H9 (cell line): ENCODE results near the gene CHRNA5. TPM values are rescaled to one million over a fixed set of nuclear protein-coding genes. Genes with fewer than 3 reads are reported as not detected.

Experiments used
- DNase-seq: peaks from one replicate; pipeline ENCODE4 v3.0.0-alpha.2; 2017
- H2AFZ ChIP-seq: one replicate; pipeline ENCODE4 v1.6.1; 2013; ENCODE audit warnings: mild to moderate bottlenecking, low read length, control low read depth, moderate library complexity
- H2AK5ac ChIP-seq: 2 replicates; pipeline ENCODE4 v1.6.1; 2013; ENCODE audit warnings: low read length, control low read depth, mixed read lengths; ENCODE audit not compliant: insufficient read length
- H2BK120ac ChIP-seq: one replicate; pipeline ENCODE4 v1.6.1; 2013; ENCODE audit warnings: low read depth, mild to moderate bottlenecking, low read length, control low read depth, inconsistent platforms; ENCODE audit not compliant: poor library complexity, severe bottlenecking
- H2BK12ac ChIP-seq: 2 replicates; pipeline ENCODE4 v1.6.1; 2013; ENCODE audit warnings: low read length, control low read depth, mixed read lengths, low read depth; ENCODE audit not compliant: insufficient read length
- H2BK15ac ChIP-seq: 2 replicates; pipeline ENCODE4 v1.6.1; 2013; ENCODE audit warnings: low read depth, low read length, control low read depth
- H2BK20ac ChIP-seq: one replicate; pipeline ENCODE4 v1.6.1; 2013; ENCODE audit warnings: low read depth, mild to moderate bottlenecking, low read length, control low read depth, inconsistent platforms; ENCODE audit not compliant: poor library complexity, severe bottlenecking
- H2BK5ac ChIP-seq: 2 replicates; pipeline ENCODE4 v1.6.1; 2013; ENCODE audit warnings: low read length, control low read depth, mixed read lengths; ENCODE audit not compliant: insufficient read length
- H3K14ac ChIP-seq: 2 replicates; pipeline ENCODE4 v1.6.1; 2013; ENCODE audit warnings: low read length, control low read depth; ENCODE audit not compliant: insufficient read depth
- H3K18ac ChIP-seq: 2 replicates; pipeline ENCODE4 v1.6.1; 2013; ENCODE audit warnings: low read depth, mild to moderate bottlenecking, mixed read lengths, low read length, control low read depth; ENCODE audit not compliant: insufficient read length
- H3K23ac ChIP-seq: 2 replicates; pipeline ENCODE4 v1.6.1; 2013; ENCODE audit warnings: low read length, control low read depth, mixed read lengths, low read depth; ENCODE audit not compliant: insufficient read length
- H3K23me2 ChIP-seq: 2 replicates; pipeline ENCODE4 v1.6.1; 2013; ENCODE audit warnings: low read depth, mild to moderate bottlenecking, mixed read lengths, low read length, control low read depth; ENCODE audit not compliant: insufficient read length, poor library complexity, severe bottlenecking
- H3K27ac ChIP-seq: 2 replicates; pipeline ENCODE4 v1.5.1; 2013; ENCODE audit warnings: low read length, control low read depth, mixed read lengths, low read depth; ENCODE audit not compliant: insufficient read length
- H3K27me3 ChIP-seq: 2 replicates; pipeline ENCODE4 v1.6.1; 2013; ENCODE audit warnings: low read length, control low read depth, inconsistent platforms; ENCODE audit not compliant: insufficient read depth
- H3K4ac ChIP-seq: 2 replicates; pipeline ENCODE4 v1.6.1; 2013; ENCODE audit warnings: low read depth, mild to moderate bottlenecking, control low read depth, inconsistent platforms, low read length, moderate library complexity
- H3K4me1 ChIP-seq: 2 replicates; pipeline ENCODE4 v1.6.1; 2013; ENCODE audit warnings: low read length, control low read depth, inconsistent platforms; ENCODE audit not compliant: insufficient read depth
- H3K4me2 ChIP-seq: 2 replicates; pipeline ENCODE4 v1.6.1; 2013; ENCODE audit warnings: low read length, control low read depth, mixed read lengths; ENCODE audit not compliant: insufficient read length, insufficient read depth
- H3K56ac ChIP-seq: 2 replicates; pipeline ENCODE4 v1.6.1; 2013; ENCODE audit warnings: low read depth, mild to moderate bottlenecking, mixed read lengths, low read length, control low read depth; ENCODE audit not compliant: insufficient read length
- H3K79me1 ChIP-seq: 2 replicates; pipeline ENCODE4 v1.6.1; 2013; ENCODE audit warnings: low read depth, mild to moderate bottlenecking, moderate library complexity, low read length, control low read depth, inconsistent platforms; ENCODE audit not compliant: insufficient read depth, poor library complexity, severe bottlenecking
- H3K79me2 ChIP-seq: 2 replicates; pipeline ENCODE4 v1.6.1; 2013; ENCODE audit warnings: low read length, control low read depth, inconsistent platforms; ENCODE audit not compliant: insufficient read depth
- H3K9ac ChIP-seq: 2 replicates; pipeline ENCODE4 v1.6.1; 2013; ENCODE audit warnings: low read length, control low read depth, mixed read lengths; ENCODE audit not compliant: insufficient read length; ENCODE audit errors: extremely low read depth
- H3K9me3 ChIP-seq: one replicate; pipeline ENCODE4 v1.6.1; 2013; ENCODE audit warnings: low read depth, low read length, inconsistent platforms; ENCODE audit not compliant: control insufficient read depth
- H3T11ph ChIP-seq: one replicate; pipeline ENCODE4 v1.6.1; 2013; ENCODE audit warnings: mild to moderate bottlenecking, low read length, control low read depth, inconsistent platforms
- H4K20me1 ChIP-seq: one replicate; pipeline ENCODE4 v1.6.1; 2013; ENCODE audit not compliant: control insufficient read depth, insufficient read length, insufficient read depth
- H4K5ac ChIP-seq: 2 replicates; pipeline ENCODE4 v1.6.1; 2013; ENCODE audit warnings: low read depth, mild to moderate bottlenecking, mixed read lengths, low read length, control low read depth; ENCODE audit not compliant: insufficient read length
- H4K8ac ChIP-seq: replicated peaks from 2 replicates; pipeline ENCODE4 v1.6.1; 2013; ENCODE audit warnings: low read length, control low read depth, mixed read lengths, low read depth; ENCODE audit not compliant: insufficient read length
- H4K91ac ChIP-seq: 2 replicates; pipeline ENCODE4 v1.6.1; 2013; ENCODE audit warnings: low read depth, mild to moderate bottlenecking, moderate library complexity, mixed read lengths, low read length, control low read depth; ENCODE audit not compliant: insufficient read length
- H3K27ac Mint-ChIP-seq, 3 experiments: 2 replicates in 2 of 3; 3 replicates in 1 of 3; pipeline ENCODE4 v1.8.0; 2020 to 2021; ENCODE audit warnings: mixed read lengths in 3 of 3, mild to moderate bottlenecking in 1 of 3, moderate library complexity in 1 of 3
- H3K27me3 Mint-ChIP-seq: 2 replicates; pipeline ENCODE4 v1.8.0; 2021; ENCODE audit warnings: low read depth, mild to moderate bottlenecking, moderate library complexity, mixed read lengths
- H3K36me3 Mint-ChIP-seq, 3 experiments: 2 replicates in 2 of 3; 3 replicates in 1 of 3; pipeline ENCODE4 v1.8.0; 2020 to 2021; ENCODE audit warnings: low read depth in 3 of 3, mixed read lengths in 3 of 3; ENCODE audit not compliant: insufficient read depth in 1 of 3
- H3K4me1 Mint-ChIP-seq, 2 experiments: 2 replicates each; pipeline ENCODE4 v1.8.0; 2020; ENCODE audit warnings: mixed read lengths in 2 of 2
- H3K4me3 Mint-ChIP-seq, 2 experiments: 2 replicates in 1 of 2; 3 replicates in 1 of 2; pipeline ENCODE4 v1.8.0; 2020 to 2021; ENCODE audit warnings: mild to moderate bottlenecking in 2 of 2, mixed read lengths in 2 of 2, moderate library complexity in 1 of 2
- H3K9me3 Mint-ChIP-seq, 2 experiments: 2 replicates in 1 of 2; 3 replicates in 1 of 2; pipeline ENCODE4 v1.8.0; 2020; ENCODE audit warnings: mild to moderate bottlenecking in 2 of 2, mixed read lengths in 2 of 2, moderate library complexity in 1 of 2
- WGBS: extraction: QIAGEN DNeasy Blood & Tissue Kit; methylation state at CpG from one replicate; pipeline ENCODE4 v1.1.7; 2013; ENCODE audit warnings: missing lambda C conversion rate, low lambda C conversion rate, mixed read lengths; ENCODE audit not compliant: insufficient read length; ENCODE audit errors: extremely low coverage; 5-methylcytosine and 5-hydroxymethylcytosine counted together
- total RNA-seq: library from RNA; stranded (reverse); gene quantifications from 2 replicates; pipeline ENCODE4 v1.2.1, GENCODE V29; 2021
- TF ChIP-seq, protein P1 (sequence below): fragments of 200-600 bp; sonication (generic); conservative IDR thresholded peaks from 3 replicates; pipeline ENCODE4 v1.8.0; 2021; ENCODE audit warnings: antibody characterized with exemption, mild to moderate bottlenecking

CHRNA5 gene
- total RNA-seq, 1 experiment from 2014 or later, result 16.5 TPM

DNA sequence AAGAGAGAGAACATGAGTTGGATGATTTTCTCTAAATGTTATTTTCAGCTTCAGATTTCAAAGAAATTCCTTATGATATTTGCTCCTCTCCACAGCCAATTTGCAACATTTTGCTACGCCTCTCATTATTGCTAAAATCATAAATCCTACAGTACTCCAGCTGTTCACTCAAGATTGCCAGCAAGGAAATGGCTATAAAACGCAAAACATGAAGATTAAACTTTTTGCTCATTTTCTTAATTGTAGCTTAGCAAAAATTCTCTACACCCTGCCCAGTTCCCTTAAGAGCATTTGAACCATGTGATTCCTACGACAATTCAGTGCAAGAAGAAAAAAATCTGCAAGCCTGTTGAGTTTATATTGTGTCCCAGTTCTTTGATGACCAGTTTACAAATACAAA lies 48.7 kb downstream of the CHRNA5 start:
- Histone ChIP-seq H3K23me2 (no peaks in the 10 kb centered on the region), H2BK12ac (no peak overlapping the region), H3K4me2 (no peak overlapping the region), H2BK20ac (no peak overlapping the region), H3K79me1 (no peaks in the 10 kb centered on the region), H3K9me3 (no peaks in the 10 kb centered on the region), H3K9ac (no peak overlapping the region), H4K91ac (no peak overlapping the region), H3K23ac (no peak overlapping the region), H4K20me1 (no peaks in the 10 kb centered on the region), H3K27me3 (peaks cover 2% of the 10 kb centered on the region; the same call in 1 of the 2 replicates), H2BK15ac (no peak overlapping the region), H4K8ac (no peak overlapping the region), H3K27ac (no peak overlapping the region), H3K56ac (no peak overlapping the region), H2BK120ac (no peak overlapping the region), H2AK5ac (no peak overlapping the region), H2AFZ (no peak overlapping the region), H3K14ac (no peak overlapping the region), H3K18ac (no peak overlapping the region), H3K4ac (no peak overlapping the region), H3K79me2 (no peaks in the 10 kb centered on the region), H3T11ph (no peak overlapping the region), H4K5ac (no peak overlapping the region), H2BK5ac (no peak overlapping the region), H3K4me1 (no peaks in the 10 kb centered on the region)
- no peak for DNase-seq
- peaks cover 16 to 18% of the 10 kb centered on the region in 2 experiments for H3K9me3 Mint-ChIP-seq
- TF ChIP-seq, protein P1, sequence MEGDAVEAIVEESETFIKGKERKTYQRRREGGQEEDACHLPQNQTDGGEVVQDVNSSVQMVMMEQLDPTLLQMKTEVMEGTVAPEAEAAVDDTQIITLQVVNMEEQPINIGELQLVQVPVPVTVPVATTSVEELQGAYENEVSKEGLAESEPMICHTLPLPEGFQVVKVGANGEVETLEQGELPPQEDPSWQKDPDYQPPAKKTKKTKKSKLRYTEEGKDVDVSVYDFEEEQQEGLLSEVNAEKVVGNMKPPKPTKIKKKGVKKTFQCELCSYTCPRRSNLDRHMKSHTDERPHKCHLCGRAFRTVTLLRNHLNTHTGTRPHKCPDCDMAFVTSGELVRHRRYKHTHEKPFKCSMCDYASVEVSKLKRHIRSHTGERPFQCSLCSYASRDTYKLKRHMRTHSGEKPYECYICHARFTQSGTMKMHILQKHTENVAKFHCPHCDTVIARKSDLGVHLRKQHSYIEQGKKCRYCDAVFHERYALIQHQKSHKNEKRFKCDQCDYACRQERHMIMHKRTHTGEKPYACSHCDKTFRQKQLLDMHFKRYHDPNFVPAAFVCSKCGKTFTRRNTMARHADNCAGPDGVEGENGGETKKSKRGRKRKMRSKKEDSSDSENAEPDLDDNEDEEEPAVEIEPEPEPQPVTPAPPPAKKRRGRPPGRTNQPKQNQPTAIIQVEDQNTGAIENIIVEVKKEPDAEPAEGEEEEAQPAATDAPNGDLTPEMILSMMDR, result no peak
- WGBS, result no CpG with 5 or more reads among the region's 3 CpGs
- H3K4me3 Mint-ChIP-seq, result no peak overlapping the region
- peaks cover 4 to 7% of the 10 kb centered on the region in 2 experiments; a peak in 3 of 4 replicates for H3K4me1 Mint-ChIP-seq
- H3K27me3 Mint-ChIP-seq, result peaks cover 18% of the 10 kb centered on the region
- no peaks in the 10 kb centered on the region; a peak in 3 of 7 replicates for H3K36me3 Mint-ChIP-seq
- no peak overlapping the region for H3K27ac Mint-ChIP-seq
